GM18867 (cell line): ENCODE results near the gene ZNF79.

Source experiments
- ATAC-seq: cut with Tn5 transposase; IDR thresholded peaks from one replicate; pipeline ENCODE4 v1.9.1; 2021; ENCODE audit warnings: mild to moderate bottlenecking, moderate library complexity; ENCODE audit not compliant: unreplicated experiment

The ZNF79 gene

GRCh38 chr9:127397646-127398274 is 26.4 kb upstream of the ZNF79 start:
- ATAC-seq = no peak

GRCh38 chr9:127398275-127398647 is 25.9 kb upstream of the ZNF79 start:
- ATAC-seq = no peak

GRCh38 chr9:127398715-127399400 is 25.3 kb upstream of the ZNF79 start:
- ATAC-seq = no peak

GRCh38 chr9:127399736-127400269 is 24.4 kb upstream of the ZNF79 start:
- no peak for ATAC-seq

- ATAC-seq = no peak
Measured at GRCh38 chr9:127402401-127403090, 21.6 kb upstream of the ZNF79 start.

GRCh38 chr9:127403507-127404192 is 20.5 kb upstream of the ZNF79 start:
- ATAC-seq = no peak

- no peak for ATAC-seq
Measured at GRCh38 chr9:127404631-127405030, 19.6 kb upstream of the ZNF79 start.

- no peak for ATAC-seq
Measured at GRCh38 chr9:127405344-127406125, 18.6 kb upstream of the ZNF79 start.

- no peak for ATAC-seq
Measured at GRCh38 chr9:127406799-127407491, 17.2 kb upstream of the ZNF79 start.

GRCh38 chr9:127407492-127407843 is 16.7 kb upstream of the ZNF79 start:
- no peak for ATAC-seq

- no peak for ATAC-seq
Measured at GRCh38 chr9:127411122-127411521, 13.1 kb upstream of the ZNF79 start.

GRCh38 chr9:127415141-127415540 is 9.0 kb upstream of the ZNF79 start:
- ATAC-seq = no peak

- ATAC-seq = no peak
Measured at GRCh38 chr9:127415657-127416056, 8.5 kb upstream of the ZNF79 start.

- no peak for ATAC-seq
Measured at GRCh38 chr9:127417131-127418036, 6.8 kb upstream of the ZNF79 start.

- ATAC-seq = no peak
Measured at GRCh38 chr9:127418037-127418471, 6.1 kb upstream of the ZNF79 start.

- no peak for ATAC-seq
Measured at GRCh38 chr9:127419348-127419747, 4.8 kb upstream of the ZNF79 start.

- no peak for ATAC-seq
Measured at GRCh38 chr9:127421057-127421456, 3.1 kb upstream of the ZNF79 start.

- ATAC-seq = no peak
Measured at GRCh38 chr9:127422133-127422782, 1.9 kb upstream of the ZNF79 start.
